GM19438 (cell line): ENCODE measurements around the gene GATD1.

ENCODE experiments used
- ATAC-seq: cut with Tn5 transposase; IDR thresholded peaks from one replicate; pipeline ENCODE4 v1.9.1; 2021; ENCODE audit warnings: low read depth; ENCODE audit not compliant: unreplicated experiment

Gene GATD1

GRCh38 chr11:729492-730074 is 47.7 kb downstream of the GATD1 start:
- ATAC-seq: no peak

GRCh38 chr11:728901-729491 is 48.3 kb downstream of the GATD1 start:
- no peak for ATAC-seq

GRCh38 chr11:727859-728748 is 49.2 kb downstream of the GATD1 start:
- ATAC-seq: no peak

- no peak for ATAC-seq
Observed at GRCh38 chr11:727281-727701, 50.0 kb downstream of the GATD1 start.

GRCh38 chr11:726278-727220 is 50.7 kb downstream of the GATD1 start:
- ATAC-seq: no peak

GRCh38 chr11:725624-726202 is 51.6 kb downstream of the GATD1 start:
- ATAC-seq: no peak

GRCh38 chr11:724778-725386 is 52.4 kb downstream of the GATD1 start:
- ATAC-seq: no peak

GRCh38 chr11:724049-724777 is 53.1 kb downstream of the GATD1 start:
- no peak for ATAC-seq

GRCh38 chr11:723120-723883 is 54.0 kb downstream of the GATD1 start:
- no peak for ATAC-seq

- no peak for ATAC-seq
Observed at GRCh38 chr11:722346-722811, 54.9 kb downstream of the GATD1 start.

- no peak for ATAC-seq
Observed at GRCh38 chr11:721741-722345, 55.4 kb downstream of the GATD1 start.

- no peak for ATAC-seq
Observed at GRCh38 chr11:721247-721740, 56.0 kb downstream of the GATD1 start.

- ATAC-seq: no peak
Observed at GRCh38 chr11:720642-721246, 56.5 kb downstream of the GATD1 start.

- ATAC-seq: no peak
Observed at GRCh38 chr11:720017-720641, 57.2 kb downstream of the GATD1 start.

GRCh38 chr11:719214-720016 is 57.9 kb downstream of the GATD1 start:
- no peak for ATAC-seq
